GM23338 (cell line): ENCODE data around the gene WDR12. TPM values are rescaled to one million over a fixed set of nuclear protein-coding genes. Genes with fewer than 3 reads are reported as not detected.

ENCODE experiments used
- ATAC-seq: fragments of 200-7000 bp; cut with Tn5 transposase; 3 replicates; pipeline ENCODE4 v1.9.1; 2020
- DNase-seq: peaks from one replicate; pipeline ENCODE4 v3.0.0-alpha.2; 2015; ENCODE audit warnings: low spot score
- H2AFZ ChIP-seq: fragments of 200-600 bp; sonication (generic); 2 replicates; pipeline ENCODE4 v1.8.0; 2016; ENCODE audit warnings: antibody characterized with exemption, mild to moderate bottlenecking, moderate library complexity
- H3F3A ChIP-seq: fragments of 200-600 bp; sonication (generic); replicated peaks from 2 replicates; pipeline ENCODE4 v1.8.0; 2017; ENCODE audit warnings: antibody characterized with exemption, mixed run types, low read depth
- H3K27ac ChIP-seq: fragments of 200-600 bp; sonication (generic); 2 replicates; pipeline ENCODE4 v1.6.1; 2016; ENCODE audit warnings: low read depth
- H3K27me3 ChIP-seq: fragments of 200-600 bp; sonication (generic); 2 replicates; pipeline ENCODE4 v1.8.0; 2016; ENCODE audit warnings: mild to moderate bottlenecking, mixed run types, moderate library complexity; ENCODE audit not compliant: insufficient read depth
- H3K36me3 ChIP-seq: fragments of 200-600 bp; sonication (generic); 2 replicates; pipeline ENCODE4 v1.8.0; 2016; ENCODE audit warnings: mild to moderate bottlenecking; ENCODE audit not compliant: insufficient read depth
- H3K4me1 ChIP-seq: fragments of 200-600 bp; sonication (generic); 2 replicates; pipeline ENCODE4 v1.8.0; 2016; ENCODE audit warnings: mild to moderate bottlenecking, moderate library complexity; ENCODE audit not compliant: insufficient read depth
- H3K4me2 ChIP-seq: fragments of 200-600 bp; sonication (generic); 2 replicates; pipeline ENCODE4 v1.7.1; 2017; ENCODE audit warnings: mixed run types
- H3K4me3 ChIP-seq: fragments of 200-600 bp; sonication (generic); 2 replicates; pipeline ENCODE4 v1.6.1; 2016; ENCODE audit warnings: mixed run types
- H3K79me2 ChIP-seq: fragments of 200-600 bp; sonication (generic); replicated peaks from 2 replicates; pipeline ENCODE4 v1.8.0; 2017; ENCODE audit warnings: mild to moderate bottlenecking; ENCODE audit not compliant: insufficient read depth
- H3K9me2 ChIP-seq: fragments of 200-600 bp; sonication (generic); 2 replicates; pipeline ENCODE4 v1.8.0; 2017; ENCODE audit not compliant: insufficient read depth
- H4K20me1 ChIP-seq: fragments of 200-600 bp; sonication (generic); replicated peaks from 2 replicates; pipeline ENCODE4 v1.8.0; 2017; ENCODE audit warnings: mild to moderate bottlenecking; ENCODE audit not compliant: insufficient read depth
- H3K27ac Mint-ChIP-seq: 2 replicates; pipeline ENCODE4 v1.8.0; 2020; ENCODE audit warnings: inconsistent platforms, mild to moderate bottlenecking, moderate library complexity, mixed read lengths
- H3K27me3 Mint-ChIP-seq: 3 replicates; pipeline ENCODE4 v1.8.0; 2022; ENCODE audit warnings: low read depth, mild to moderate bottlenecking, moderate library complexity, mixed read lengths, inconsistent platforms; ENCODE audit not compliant: insufficient read depth, poor library complexity
- H3K36me3 Mint-ChIP-seq: 3 replicates; pipeline ENCODE4 v1.8.0; 2021; ENCODE audit warnings: low read depth, mild to moderate bottlenecking, inconsistent platforms, moderate library complexity, mixed read lengths
- H3K4me1 Mint-ChIP-seq: 3 replicates; pipeline ENCODE4 v1.8.0; 2020; ENCODE audit warnings: mild to moderate bottlenecking, inconsistent platforms, mixed read lengths
- H3K4me3 Mint-ChIP-seq: 3 replicates; pipeline ENCODE4 v1.8.0; 2021; ENCODE audit warnings: moderate library complexity, mild to moderate bottlenecking, inconsistent platforms, mixed read lengths
- H3K9me3 Mint-ChIP-seq: 3 replicates; pipeline ENCODE4 v1.8.0; 2020; ENCODE audit warnings: moderate library complexity, mild to moderate bottlenecking, inconsistent platforms, mixed read lengths
- CREB1 ChIP-seq: fragments of 250-450 bp; sonication (Bioruptor Pico); IDR thresholded peaks from 2 replicates; pipeline ENCODE4 v1.5.0; 2020; ENCODE audit warnings: low read depth, mild to moderate bottlenecking, moderate library complexity
- EZH2 ChIP-seq: fragments of 200-600 bp; sonication (generic); IDR thresholded peaks from one replicate; pipeline ENCODE4 v1.8.0; 2017; ENCODE audit warnings: antibody characterized with exemption, mild to moderate bottlenecking, low read depth; ENCODE audit not compliant: unreplicated experiment
- EZH2phosphoT487 ChIP-seq: fragments of 200-600 bp; sonication (generic); IDR thresholded peaks from one replicate; pipeline ENCODE4 v1.8.1; 2018; ENCODE audit warnings: antibody characterized with exemption; ENCODE audit not compliant: unreplicated experiment
- JUNB ChIP-seq: IDR thresholded peaks from one replicate; pipeline ENCODE4 v1.6.1; 2016; ENCODE audit warnings: antibody characterized with exemption; ENCODE audit not compliant: unreplicated experiment
- NANOG ChIP-seq: IDR thresholded peaks from 2 replicates; pipeline ENCODE4 v1.6.1; 2016; ENCODE audit warnings: antibody characterized with exemption, borderline replicate concordance
- POLR2AphosphoS5 ChIP-seq: IDR thresholded peaks from 2 replicates; pipeline ENCODE4 v1.6.1; 2016; ENCODE audit warnings: antibody characterized with exemption, low read depth
- STAT1 ChIP-seq: IDR thresholded peaks from one replicate; pipeline ENCODE4 v1.6.1; 2016; ENCODE audit warnings: antibody characterized with exemption; ENCODE audit not compliant: unreplicated experiment
- ZNF114 ChIP-seq: fragments of 250-450 bp; sonication (Bioruptor Pico); IDR thresholded peaks from 2 replicates; pipeline ENCODE4 v1.5.0; 2020; ENCODE audit warnings: mild to moderate bottlenecking, moderate library complexity
- ZNF331 ChIP-seq: fragments of 250-450 bp; sonication (Bioruptor Pico); IDR thresholded peaks from 2 replicates; pipeline ENCODE4 v1.5.0; 2020; ENCODE audit warnings: low read depth, mild to moderate bottlenecking, moderate library complexity
- polyA plus RNA-seq: library from polyadenylated mRNA; unstranded; fragments of >200 nt; fragmentation: Nextera tagmentation; extraction: Ambion mirVana; gene quantifications from 2 replicates; pipeline ENCODE4 v1.2.1, GENCODE V29; 2016
- total RNA-seq: library from RNA; depleted of rRNA; stranded (reverse); fragments of >200 nt; shearing (Covaris generic); gene quantifications from 2 replicates; pipeline ENCODE4 v1.2.3, GENCODE V29; 2014
- TF ChIP-seq, protein P1 (sequence below): fragments of 250-450 bp; sonication (Bioruptor Pico); IDR thresholded peaks from 2 replicates; pipeline ENCODE4 v1.5.0; 2020; ENCODE audit warnings: mild to moderate bottlenecking, moderate library complexity
- TF ChIP-seq, protein P2 (sequence below), 2 experiments: fragments of 200-600 bp in 1 of 2; sonication (generic) in 1 of 2; conservative IDR thresholded peaks; 2 replicates each; pipeline versions ENCODE4 v1.5.1 to v1.6.1; 2016 to 2017; ENCODE audit warnings: antibody characterized with exemption in 2 of 2, low read depth in 2 of 2, mild to moderate bottlenecking in 2 of 2, moderate library complexity in 1 of 2
- TF ChIP-seq, protein P3 (sequence below): IDR thresholded peaks from 2 replicates; pipeline ENCODE4 v1.6.1; 2016; ENCODE audit warnings: antibody characterized with exemption
- TF ChIP-seq, protein P4 (sequence below): IDR thresholded peaks from one replicate; pipeline ENCODE4 v1.6.1; 2018; ENCODE audit warnings: antibody characterized with exemption; ENCODE audit not compliant: unreplicated experiment

WDR12 gene
- total and polyA plus RNA-seq, 2 experiments from 2014 or later, result 98.1 to 240 TPM

DNA sequence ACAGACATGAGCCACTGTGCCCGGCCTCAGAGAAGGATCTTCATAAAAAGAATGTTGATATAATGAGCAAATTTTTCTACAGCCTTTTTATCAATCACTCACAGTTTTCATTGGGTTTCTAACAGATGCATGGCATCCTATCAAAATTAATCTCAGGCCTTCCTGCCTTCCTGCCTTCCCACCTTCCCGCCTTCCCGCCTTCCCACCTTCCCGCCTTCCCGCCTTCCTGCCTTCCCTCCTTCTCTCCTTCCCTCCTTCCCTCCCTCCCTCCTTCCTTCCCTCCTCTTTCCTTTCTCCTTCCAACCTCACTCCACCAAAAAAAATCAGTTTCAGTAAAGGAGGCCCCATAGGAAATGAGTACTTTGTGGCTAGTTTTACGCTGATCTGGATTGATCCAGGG, 49.1 kb upstream of the WDR12 start:
- Histone ChIP-seq H3F3A (no peaks in the 10 kb centered on the region), H3K4me1 (no peaks in the 10 kb centered on the region), H3K36me3 (no peaks in the 10 kb centered on the region), H3K79me2 (no peaks in the 10 kb centered on the region), H4K20me1 (no peaks in the 10 kb centered on the region), H3K27me3 (no peaks in the 10 kb centered on the region), H3K4me3 (no peak overlapping the region), H3K9me2 (no peaks in the 10 kb centered on the region), H2AFZ (no peak overlapping the region), H3K4me2 (no peak overlapping the region), H3K27ac (no peak overlapping the region)
- ATAC-seq (no peak), DNase-seq (no peak)
- H3K4me1 Mint-ChIP-seq, result no peaks in the 10 kb centered on the region
- H3K27me3 Mint-ChIP-seq, result no peaks in the 10 kb centered on the region
- no peak for TF ChIP-seq EZH2
- TF ChIP-seq, protein P1, sequence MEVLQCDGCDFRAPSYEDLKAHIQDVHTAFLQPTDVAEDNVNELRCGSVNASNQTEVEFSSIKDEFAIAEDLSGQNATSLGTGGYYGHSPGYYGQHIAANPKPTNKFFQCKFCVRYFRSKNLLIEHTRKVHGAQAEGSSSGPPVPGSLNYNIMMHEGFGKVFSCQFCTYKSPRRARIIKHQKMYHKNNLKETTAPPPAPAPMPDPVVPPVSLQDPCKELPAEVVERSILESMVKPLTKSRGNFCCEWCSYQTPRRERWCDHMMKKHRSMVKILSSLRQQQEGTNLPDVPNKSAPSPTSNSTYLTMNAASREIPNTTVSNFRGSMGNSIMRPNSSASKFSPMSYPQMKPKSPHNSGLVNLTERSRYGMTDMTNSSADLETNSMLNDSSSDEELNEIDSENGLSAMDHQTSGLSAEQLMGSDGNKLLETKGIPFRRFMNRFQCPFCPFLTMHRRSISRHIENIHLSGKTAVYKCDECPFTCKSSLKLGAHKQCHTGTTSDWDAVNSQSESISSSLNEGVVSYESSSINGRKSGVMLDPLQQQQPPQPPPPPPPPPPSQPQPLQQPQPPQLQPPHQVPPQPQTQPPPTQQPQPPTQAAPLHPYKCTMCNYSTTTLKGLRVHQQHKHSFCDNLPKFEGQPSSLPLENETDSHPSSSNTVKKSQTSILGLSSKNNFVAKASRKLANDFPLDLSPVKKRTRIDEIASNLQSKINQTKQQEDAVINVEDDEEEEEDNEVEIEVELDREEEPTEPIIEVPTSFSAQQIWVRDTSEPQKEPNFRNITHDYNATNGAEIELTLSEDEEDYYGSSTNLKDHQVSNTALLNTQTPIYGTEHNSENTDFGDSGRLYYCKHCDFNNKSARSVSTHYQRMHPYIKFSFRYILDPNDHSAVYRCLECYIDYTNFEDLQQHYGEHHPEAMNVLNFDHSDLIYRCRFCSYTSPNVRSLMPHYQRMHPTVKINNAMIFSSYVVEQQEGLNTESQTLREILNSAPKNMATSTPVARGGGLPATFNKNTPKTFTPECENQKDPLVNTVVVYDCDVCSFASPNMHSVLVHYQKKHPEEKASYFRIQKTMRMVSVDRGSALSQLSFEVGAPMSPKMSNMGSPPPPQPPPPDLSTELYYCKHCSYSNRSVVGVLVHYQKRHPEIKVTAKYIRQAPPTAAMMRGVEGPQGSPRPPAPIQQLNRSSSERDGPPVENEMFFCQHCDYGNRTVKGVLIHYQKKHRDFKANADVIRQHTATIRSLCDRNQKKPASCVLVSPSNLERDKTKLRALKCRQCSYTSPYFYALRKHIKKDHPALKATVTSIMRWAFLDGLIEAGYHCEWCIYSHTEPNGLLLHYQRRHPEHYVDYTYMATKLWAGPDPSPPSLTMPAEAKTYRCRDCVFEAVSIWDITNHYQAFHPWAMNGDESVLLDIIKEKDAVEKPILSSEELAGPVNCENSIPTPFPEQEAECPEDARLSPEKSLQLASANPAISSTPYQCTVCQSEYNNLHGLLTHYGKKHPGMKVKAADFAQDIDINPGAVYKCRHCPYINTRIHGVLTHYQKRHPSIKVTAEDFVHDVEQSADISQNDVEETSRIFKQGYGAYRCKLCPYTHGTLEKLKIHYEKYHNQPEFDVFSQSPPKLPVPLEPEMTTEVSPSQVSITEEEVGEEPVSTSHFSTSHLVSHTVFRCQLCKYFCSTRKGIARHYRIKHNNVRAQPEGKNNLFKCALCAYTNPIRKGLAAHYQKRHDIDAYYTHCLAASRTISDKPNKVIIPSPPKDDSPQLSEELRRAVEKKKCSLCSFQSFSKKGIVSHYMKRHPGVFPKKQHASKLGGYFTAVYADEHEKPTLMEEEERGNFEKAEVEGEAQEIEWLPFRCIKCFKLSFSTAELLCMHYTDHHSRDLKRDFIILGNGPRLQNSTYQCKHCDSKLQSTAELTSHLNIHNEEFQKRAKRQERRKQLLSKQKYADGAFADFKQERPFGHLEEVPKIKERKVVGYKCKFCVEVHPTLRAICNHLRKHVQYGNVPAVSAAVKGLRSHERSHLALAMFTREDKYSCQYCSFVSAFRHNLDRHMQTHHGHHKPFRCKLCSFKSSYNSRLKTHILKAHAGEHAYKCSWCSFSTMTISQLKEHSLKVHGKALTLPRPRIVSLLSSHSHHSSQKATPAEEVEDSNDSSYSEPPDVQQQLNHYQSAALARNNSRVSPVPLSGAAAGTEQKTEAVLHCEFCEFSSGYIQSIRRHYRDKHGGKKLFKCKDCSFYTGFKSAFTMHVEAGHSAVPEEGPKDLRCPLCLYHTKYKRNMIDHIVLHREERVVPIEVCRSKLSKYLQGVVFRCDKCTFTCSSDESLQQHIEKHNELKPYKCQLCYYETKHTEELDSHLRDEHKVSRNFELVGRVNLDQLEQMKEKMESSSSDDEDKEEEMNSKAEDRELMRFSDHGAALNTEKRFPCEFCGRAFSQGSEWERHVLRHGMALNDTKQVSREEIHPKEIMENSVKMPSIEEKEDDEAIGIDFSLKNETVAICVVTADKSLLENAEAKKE, result no peak
- TF ChIP-seq STAT1, result no peak
- TF ChIP-seq, protein P2, sequence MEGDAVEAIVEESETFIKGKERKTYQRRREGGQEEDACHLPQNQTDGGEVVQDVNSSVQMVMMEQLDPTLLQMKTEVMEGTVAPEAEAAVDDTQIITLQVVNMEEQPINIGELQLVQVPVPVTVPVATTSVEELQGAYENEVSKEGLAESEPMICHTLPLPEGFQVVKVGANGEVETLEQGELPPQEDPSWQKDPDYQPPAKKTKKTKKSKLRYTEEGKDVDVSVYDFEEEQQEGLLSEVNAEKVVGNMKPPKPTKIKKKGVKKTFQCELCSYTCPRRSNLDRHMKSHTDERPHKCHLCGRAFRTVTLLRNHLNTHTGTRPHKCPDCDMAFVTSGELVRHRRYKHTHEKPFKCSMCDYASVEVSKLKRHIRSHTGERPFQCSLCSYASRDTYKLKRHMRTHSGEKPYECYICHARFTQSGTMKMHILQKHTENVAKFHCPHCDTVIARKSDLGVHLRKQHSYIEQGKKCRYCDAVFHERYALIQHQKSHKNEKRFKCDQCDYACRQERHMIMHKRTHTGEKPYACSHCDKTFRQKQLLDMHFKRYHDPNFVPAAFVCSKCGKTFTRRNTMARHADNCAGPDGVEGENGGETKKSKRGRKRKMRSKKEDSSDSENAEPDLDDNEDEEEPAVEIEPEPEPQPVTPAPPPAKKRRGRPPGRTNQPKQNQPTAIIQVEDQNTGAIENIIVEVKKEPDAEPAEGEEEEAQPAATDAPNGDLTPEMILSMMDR (conservative IDR thresholded peaks at IDR 0.05; ENCODE audit: low read depth in 2 of 2), result no peak
- TF ChIP-seq CREB1 (CRISPR knock-in tag), result no peak
- no peak for TF ChIP-seq EZH2phosphoT487
- no peak for TF ChIP-seq ZNF114
- TF ChIP-seq JUNB, result no peak
- TF ChIP-seq POLR2AphosphoS5, result no peak
- TF ChIP-seq NANOG, result no peak
- TF ChIP-seq, protein P3, sequence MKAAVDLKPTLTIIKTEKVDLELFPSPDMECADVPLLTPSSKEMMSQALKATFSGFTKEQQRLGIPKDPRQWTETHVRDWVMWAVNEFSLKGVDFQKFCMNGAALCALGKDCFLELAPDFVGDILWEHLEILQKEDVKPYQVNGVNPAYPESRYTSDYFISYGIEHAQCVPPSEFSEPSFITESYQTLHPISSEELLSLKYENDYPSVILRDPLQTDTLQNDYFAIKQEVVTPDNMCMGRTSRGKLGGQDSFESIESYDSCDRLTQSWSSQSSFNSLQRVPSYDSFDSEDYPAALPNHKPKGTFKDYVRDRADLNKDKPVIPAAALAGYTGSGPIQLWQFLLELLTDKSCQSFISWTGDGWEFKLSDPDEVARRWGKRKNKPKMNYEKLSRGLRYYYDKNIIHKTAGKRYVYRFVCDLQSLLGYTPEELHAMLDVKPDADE, result no peak
- no peak for TF ChIP-seq ZNF331 (CRISPR knock-in tag)
- TF ChIP-seq, protein P4, sequence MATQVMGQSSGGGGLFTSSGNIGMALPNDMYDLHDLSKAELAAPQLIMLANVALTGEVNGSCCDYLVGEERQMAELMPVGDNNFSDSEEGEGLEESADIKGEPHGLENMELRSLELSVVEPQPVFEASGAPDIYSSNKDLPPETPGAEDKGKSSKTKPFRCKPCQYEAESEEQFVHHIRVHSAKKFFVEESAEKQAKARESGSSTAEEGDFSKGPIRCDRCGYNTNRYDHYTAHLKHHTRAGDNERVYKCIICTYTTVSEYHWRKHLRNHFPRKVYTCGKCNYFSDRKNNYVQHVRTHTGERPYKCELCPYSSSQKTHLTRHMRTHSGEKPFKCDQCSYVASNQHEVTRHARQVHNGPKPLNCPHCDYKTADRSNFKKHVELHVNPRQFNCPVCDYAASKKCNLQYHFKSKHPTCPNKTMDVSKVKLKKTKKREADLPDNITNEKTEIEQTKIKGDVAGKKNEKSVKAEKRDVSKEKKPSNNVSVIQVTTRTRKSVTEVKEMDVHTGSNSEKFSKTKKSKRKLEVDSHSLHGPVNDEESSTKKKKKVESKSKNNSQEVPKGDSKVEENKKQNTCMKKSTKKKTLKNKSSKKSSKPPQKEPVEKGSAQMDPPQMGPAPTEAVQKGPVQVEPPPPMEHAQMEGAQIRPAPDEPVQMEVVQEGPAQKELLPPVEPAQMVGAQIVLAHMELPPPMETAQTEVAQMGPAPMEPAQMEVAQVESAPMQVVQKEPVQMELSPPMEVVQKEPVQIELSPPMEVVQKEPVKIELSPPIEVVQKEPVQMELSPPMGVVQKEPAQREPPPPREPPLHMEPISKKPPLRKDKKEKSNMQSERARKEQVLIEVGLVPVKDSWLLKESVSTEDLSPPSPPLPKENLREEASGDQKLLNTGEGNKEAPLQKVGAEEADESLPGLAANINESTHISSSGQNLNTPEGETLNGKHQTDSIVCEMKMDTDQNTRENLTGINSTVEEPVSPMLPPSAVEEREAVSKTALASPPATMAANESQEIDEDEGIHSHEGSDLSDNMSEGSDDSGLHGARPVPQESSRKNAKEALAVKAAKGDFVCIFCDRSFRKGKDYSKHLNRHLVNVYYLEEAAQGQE, result no peak
- no peak overlapping the region for H3K27ac Mint-ChIP-seq
- H3K4me3 Mint-ChIP-seq, result no peak overlapping the region
- H3K36me3 Mint-ChIP-seq, result no peaks in the 10 kb centered on the region
- no peaks in the 10 kb centered on the region for H3K9me3 Mint-ChIP-seq
